Parathyroid adenoma (tissue), 2 donors: Measurements from ENCODE around the gene LRRN4CL.

Experiments
- H2AFZ ChIP-seq: fragments of 300-600 bp; sonication (generic); one replicate; pipeline ENCODE4 v1.7.0; 2017; ENCODE audit warnings: antibody characterized with exemption, mild to moderate bottlenecking
- H3K27ac ChIP-seq: fragments of 300-600 bp; sonication (generic); one replicate; pipeline ENCODE4 v1.7.0; 2017
- H3K27me3 ChIP-seq: fragments of 300-600 bp; sonication (generic); one replicate; pipeline ENCODE4 v1.7.0; 2017; ENCODE audit warnings: low read length; ENCODE audit not compliant: control insufficient read depth, insufficient read depth
- H3K36me3 ChIP-seq: fragments of 300-600 bp; sonication (generic); one replicate; pipeline ENCODE4 v1.7.0; 2017; ENCODE audit warnings: low read length; ENCODE audit not compliant: control insufficient read depth, insufficient read depth
- H3K4me1 ChIP-seq: fragments of 300-600 bp; sonication (generic); one replicate; pipeline ENCODE4 v1.7.0; 2017; ENCODE audit warnings: control low read depth
- H3K4me2 ChIP-seq: fragments of 300-600 bp; sonication (generic); one replicate; pipeline ENCODE4 v1.7.0; 2017; ENCODE audit warnings: low read length
- H3K4me3 ChIP-seq: fragments of 300-600 bp; sonication (generic); one replicate; pipeline ENCODE4 v1.7.0; 2017; ENCODE audit warnings: low read depth, low read length
- H3K79me2 ChIP-seq: fragments of 300-600 bp; sonication (generic); one replicate; pipeline ENCODE4 v1.7.0; 2017; ENCODE audit warnings: control low read depth
- H3K9ac ChIP-seq: fragments of 300-600 bp; sonication (generic); one replicate; pipeline ENCODE4 v1.7.0; 2017; ENCODE audit warnings: mild to moderate bottlenecking
- H3K9me3 ChIP-seq: fragments of 300-600 bp; sonication (generic); one replicate; pipeline ENCODE4 v1.7.0; 2017; ENCODE audit warnings: low read length; ENCODE audit not compliant: control insufficient read depth
- TF ChIP-seq, protein P1 (sequence below): fragments of 300-600 bp; sonication (generic); IDR thresholded peaks from one replicate; pipeline ENCODE4 v1.7.0; 2017; ENCODE audit warnings: antibody characterized with exemption, mild to moderate bottlenecking
- donor health status: primary hyperparathyroidism.

LRRN4CL gene

GRCh38 chr11:62682518-62682917 is 6.8 kb downstream of the LRRN4CL start:
- Histone ChIP-seq H3K4me1 (no peaks in the 10 kb centered on the region), H3K27ac (no peak overlapping the region), H3K27me3 (no peaks in the 10 kb centered on the region), H3K36me3 (no peaks in the 10 kb centered on the region), H3K4me3 (no peak overlapping the region), H3K79me2 (no peaks in the 10 kb centered on the region), H2AFZ (no peak overlapping the region), H3K4me2 (no peak overlapping the region), H3K9me3 (no peaks in the 10 kb centered on the region), H3K9ac (no peak overlapping the region)
- TF ChIP-seq, protein P1, sequence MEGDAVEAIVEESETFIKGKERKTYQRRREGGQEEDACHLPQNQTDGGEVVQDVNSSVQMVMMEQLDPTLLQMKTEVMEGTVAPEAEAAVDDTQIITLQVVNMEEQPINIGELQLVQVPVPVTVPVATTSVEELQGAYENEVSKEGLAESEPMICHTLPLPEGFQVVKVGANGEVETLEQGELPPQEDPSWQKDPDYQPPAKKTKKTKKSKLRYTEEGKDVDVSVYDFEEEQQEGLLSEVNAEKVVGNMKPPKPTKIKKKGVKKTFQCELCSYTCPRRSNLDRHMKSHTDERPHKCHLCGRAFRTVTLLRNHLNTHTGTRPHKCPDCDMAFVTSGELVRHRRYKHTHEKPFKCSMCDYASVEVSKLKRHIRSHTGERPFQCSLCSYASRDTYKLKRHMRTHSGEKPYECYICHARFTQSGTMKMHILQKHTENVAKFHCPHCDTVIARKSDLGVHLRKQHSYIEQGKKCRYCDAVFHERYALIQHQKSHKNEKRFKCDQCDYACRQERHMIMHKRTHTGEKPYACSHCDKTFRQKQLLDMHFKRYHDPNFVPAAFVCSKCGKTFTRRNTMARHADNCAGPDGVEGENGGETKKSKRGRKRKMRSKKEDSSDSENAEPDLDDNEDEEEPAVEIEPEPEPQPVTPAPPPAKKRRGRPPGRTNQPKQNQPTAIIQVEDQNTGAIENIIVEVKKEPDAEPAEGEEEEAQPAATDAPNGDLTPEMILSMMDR: no peak

DNA sequence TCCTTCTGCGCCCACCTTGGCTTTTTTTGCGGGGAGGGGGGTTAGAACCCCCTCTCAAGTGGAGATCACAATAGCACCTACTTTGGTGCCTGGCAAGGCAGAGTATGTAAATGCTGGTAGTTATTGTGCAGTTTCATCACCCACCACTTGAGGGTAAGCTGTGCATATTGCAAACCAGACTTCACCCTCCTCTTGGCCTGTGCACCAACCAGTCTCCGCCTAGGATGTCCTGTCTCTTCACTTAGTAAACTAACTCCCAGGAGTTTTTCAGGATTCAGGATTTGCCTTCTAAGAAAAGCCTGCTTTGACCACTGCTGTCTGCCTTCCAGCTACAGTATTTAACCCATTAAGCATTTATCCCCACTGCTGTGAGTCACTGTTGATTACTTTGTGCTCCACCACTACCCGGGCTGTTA is 8.5 kb downstream of the LRRN4CL start:
- Histone ChIP-seq H3K36me3 (no peaks in the 10 kb centered on the region), H3K4me2 (no peak overlapping the region), H3K4me3 (no peak overlapping the region), H2AFZ (peak overlapping the region; percentile 69), H3K4me1 (peaks cover 3% of the 10 kb centered on the region), H3K9ac (no peak overlapping the region), H3K27me3 (no peaks in the 10 kb centered on the region), H3K9me3 (no peaks in the 10 kb centered on the region), H3K79me2 (no peaks in the 10 kb centered on the region), H3K27ac (no peak overlapping the region)
- TF ChIP-seq, protein P1: peak; percentile 32

DNA sequence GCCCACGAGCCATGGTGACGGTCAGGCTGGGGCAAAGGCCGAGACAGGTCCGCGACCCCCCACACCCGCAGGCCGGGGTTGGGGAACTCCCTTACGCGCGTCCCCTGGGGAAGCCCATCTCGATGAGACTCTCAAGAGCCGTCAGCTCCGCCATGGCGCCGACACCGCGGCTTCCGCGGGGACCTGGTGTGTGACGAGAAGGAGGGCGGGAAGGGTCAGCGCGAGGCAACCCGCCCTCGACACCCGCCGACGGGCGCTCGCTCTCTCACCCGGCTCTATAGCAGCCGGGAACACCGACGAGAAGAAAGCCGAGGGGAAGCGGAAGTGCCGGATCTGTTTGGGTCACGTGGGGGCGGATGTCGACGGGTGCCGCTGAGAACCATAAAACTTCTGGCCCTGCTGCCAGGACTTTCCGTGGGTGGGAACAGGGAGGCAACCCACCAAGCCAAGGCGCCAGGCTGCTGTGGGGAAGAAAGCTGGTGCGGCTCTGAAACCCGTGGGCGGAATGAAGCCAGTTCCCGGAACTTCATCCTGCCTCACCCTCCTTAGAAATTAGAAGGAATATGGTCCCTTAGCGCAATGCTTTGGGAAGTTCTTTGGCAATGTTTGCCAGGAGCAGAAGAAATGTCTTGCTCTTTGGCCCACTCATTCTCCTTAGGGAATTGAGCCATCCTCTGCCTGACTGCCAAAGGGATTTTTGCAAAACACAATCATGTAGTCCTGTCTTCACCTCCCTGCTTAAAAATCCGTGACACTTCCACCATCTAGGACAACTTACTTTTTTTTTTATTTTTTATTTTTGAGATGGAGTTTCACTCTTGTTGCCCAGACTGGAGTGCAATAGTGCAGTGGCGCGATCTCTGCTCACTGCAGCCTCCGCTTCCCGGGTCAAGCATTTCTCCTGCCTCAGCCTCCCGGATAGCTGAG is 10.3 kb downstream of the LRRN4CL start, which contains the start of gene UBXN1:
TSS of gene UBXN1 (minus strand) at position 304 of the 927 bp plus-strand sequence. CDS start at position 154, 150 bp downstream.
- H3K27ac ChIP-seq: peak within 1 kb of the TSS; percentile 85
- peak within 1 kb of the TSS; percentile 77 for H3K4me2 ChIP-seq
- H3K9me3 ChIP-seq: no peaks in the 10 kb centered on the region
- H3K9ac ChIP-seq: peak within 1 kb of the TSS; percentile 67
- H3K4me3 ChIP-seq: peak within 1 kb of the TSS; percentile 91
- TF ChIP-seq, protein P1: no peak
- no peaks in the 10 kb centered on the region for H3K27me3 ChIP-seq
- H3K4me1 ChIP-seq: peaks cover 3% of the 10 kb centered on the region
- no peaks in the 10 kb centered on the region for H3K79me2 ChIP-seq
- H3K36me3 ChIP-seq: no peaks in the 10 kb centered on the region
- peak within 1 kb of the TSS; percentile 93 for H2AFZ ChIP-seq

- Histone ChIP-seq H3K4me1 (peaks cover 3% of the 10 kb centered on the region), H3K27me3 (no peaks in the 10 kb centered on the region), H3K9me3 (no peaks in the 10 kb centered on the region), H3K79me2 (no peaks in the 10 kb centered on the region), H3K27ac (peak overlapping the region; percentile 85), H3K4me2 (peak overlapping the region; percentile 77), H3K4me3 (peak overlapping the region; percentile 91), H3K36me3 (no peaks in the 10 kb centered on the region), H2AFZ (peak overlapping the region; percentile 93), H3K9ac (peak overlapping the region; percentile 67)
- TF ChIP-seq, protein P1: no peak
Measured at GRCh38 chr11:62678433-62678769, 10.9 kb downstream of the LRRN4CL start.
